ENCODE measurements around the gene CANX.
"Not testable (repeated sequence)": the region's sequence is repeated elsewhere in the genome, so short reads cannot be mapped to it uniquely, and the experiment has no call there.

Gene CANX, protein sequence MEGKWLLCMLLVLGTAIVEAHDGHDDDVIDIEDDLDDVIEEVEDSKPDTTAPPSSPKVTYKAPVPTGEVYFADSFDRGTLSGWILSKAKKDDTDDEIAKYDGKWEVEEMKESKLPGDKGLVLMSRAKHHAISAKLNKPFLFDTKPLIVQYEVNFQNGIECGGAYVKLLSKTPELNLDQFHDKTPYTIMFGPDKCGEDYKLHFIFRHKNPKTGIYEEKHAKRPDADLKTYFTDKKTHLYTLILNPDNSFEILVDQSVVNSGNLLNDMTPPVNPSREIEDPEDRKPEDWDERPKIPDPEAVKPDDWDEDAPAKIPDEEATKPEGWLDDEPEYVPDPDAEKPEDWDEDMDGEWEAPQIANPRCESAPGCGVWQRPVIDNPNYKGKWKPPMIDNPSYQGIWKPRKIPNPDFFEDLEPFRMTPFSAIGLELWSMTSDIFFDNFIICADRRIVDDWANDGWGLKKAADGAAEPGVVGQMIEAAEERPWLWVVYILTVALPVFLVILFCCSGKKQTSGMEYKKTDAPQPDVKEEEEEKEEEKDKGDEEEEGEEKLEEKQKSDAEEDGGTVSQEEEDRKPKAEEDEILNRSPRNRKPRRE

DNA sequence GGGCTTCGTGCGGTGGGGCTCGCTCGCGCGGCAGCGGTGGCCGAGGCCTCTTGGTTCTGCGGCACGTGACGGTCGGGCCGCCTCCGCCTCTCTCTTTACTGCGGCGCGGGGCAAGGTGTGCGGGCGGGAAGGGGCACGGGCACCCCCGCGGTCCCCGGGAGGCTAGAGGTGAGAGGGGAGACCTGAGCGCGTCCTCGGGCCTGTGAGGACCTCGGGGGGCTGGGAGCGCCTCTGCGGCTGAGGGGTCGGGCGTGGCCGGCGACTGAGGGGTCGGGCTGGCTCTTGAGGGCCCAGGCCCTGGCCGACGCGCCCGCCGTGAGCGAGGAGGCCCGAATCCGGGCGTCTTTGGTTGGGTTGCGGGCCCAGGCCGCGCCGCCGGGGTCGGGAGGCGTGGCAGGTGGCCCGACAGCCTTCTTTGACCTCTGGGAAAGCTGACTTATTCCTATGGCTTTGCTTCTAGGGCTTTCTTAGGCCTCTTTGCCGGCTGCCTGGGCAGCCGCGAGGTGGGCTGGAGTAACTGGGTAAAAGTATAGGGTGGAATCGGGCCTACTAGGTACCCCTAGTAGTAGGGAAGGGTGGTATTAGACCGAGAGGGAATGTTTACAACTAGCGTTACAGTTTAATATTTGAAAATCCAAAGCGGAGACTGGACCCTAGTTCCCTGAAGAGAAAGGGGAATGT, at the start of gene CANX:
TSS of gene CANX (plus strand) at position 33 of the 681 bp plus-strand sequence. CDS start 6,715 bp downstream, outside the sequence.
- DNase-seq, result no peak

DNA sequence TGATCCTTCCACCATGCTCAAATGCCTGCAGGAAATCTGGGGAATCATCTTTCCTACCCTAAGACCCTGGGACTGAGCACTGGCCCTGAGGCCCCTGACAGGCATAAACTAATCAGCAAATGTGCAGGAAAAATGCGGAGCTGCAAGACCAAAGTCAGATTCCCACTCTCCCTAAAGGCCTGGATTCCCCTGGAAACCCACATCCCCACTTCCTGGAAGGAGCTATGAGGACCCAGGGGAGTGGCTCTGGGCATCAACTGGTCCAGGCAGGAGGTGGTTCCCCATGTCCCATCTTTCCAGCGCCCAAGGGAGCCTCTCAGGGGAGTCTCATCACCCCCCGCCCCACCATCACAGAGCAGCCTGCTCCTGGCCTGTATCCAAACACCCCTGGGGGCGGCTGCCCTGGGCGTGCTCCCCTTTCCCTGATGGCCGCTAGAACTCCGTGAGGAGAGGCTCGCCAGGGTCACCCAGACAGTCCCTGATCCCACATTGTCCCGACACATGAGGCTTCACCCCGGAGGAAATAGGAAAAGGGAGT, 49.5 kb upstream of the CANX start:
- DNase-seq, result not testable (repeated sequence)

DNA sequence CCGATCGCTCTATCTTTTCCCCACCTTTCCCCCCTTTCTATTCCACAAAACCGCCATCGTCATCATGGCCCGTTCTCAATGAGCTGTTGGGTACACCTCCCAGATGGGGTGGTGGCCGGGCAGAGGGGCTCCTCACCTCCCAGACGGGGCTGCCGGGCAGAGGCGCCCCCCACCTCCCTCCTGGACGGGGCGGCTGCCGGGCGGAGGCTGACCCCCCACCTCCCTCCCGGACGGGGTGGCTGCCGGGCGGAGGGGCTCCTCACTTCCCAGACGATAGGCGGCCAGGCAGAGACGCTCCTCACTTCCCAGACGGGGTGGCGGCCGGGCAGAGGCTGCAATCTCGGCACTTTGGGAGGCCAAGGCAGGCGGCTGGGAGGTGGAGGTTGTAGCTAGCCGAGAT, 48.5 kb upstream of the CANX start:
- not testable (repeated sequence) for DNase-seq

DNA sequence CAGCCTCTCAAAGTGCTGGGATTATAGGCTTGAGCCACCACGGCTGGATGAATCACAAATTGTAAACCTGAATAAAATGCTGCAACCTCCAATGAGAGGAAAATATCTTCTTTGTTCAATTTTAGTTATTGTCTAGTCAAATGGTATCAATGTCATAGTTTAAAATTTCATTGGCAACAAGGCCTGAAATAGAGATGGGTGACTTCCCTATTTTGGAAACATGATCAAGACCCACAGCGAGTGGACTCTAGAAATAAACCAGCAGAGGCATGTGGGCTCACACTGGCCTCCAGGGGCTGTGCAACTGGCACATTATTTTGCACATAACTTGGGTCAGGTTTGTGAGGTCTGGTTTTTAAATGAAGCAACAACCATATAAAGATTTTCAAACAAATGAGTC, 45.6 kb upstream of the CANX start:
- DNase-seq, result not testable (repeated sequence)

DNA sequence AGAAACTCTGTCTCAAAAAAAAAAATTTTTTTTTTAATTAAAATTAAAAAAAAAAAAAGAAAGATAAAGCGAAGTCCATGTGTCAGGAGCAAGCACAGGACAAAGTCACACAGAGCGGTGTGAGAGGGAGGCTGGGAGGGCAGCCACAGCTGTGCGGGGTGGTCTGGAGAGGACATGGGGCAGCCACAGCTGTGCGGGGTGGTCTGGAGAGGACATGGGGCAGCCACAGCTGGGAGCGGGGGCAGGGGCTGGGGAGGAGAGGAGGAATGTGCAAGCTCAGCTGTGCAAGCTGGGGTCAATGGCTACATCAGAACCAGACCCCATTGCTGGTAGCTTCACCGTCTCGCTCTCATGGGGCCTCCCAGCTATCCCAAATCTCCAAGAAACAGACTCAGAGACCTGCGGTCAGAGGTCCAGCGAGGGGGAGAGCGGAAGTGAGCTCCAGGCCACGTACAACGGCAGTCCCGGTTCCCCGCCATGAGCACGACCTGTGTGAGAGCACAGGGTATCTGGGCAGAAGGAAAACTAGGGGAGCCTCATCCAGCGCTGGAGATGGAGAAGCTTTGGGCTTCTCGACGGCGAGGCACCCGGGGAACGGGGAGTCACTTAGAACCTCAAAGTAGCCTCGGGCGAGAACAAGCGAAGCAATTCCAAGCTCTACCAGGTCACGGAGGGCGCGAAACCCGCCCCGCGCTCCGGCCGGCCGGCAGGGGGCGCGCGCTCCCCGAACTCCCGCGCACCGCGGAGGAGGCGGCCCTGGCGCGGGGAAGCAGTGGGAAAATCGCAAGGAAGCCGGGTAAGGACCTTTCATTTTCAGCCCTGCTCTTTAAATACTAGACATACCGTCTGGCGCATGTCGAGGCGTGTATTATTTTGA, 41.2 kb upstream of the CANX start:
- DNase-seq, result not testable (repeated sequence)

DNA sequence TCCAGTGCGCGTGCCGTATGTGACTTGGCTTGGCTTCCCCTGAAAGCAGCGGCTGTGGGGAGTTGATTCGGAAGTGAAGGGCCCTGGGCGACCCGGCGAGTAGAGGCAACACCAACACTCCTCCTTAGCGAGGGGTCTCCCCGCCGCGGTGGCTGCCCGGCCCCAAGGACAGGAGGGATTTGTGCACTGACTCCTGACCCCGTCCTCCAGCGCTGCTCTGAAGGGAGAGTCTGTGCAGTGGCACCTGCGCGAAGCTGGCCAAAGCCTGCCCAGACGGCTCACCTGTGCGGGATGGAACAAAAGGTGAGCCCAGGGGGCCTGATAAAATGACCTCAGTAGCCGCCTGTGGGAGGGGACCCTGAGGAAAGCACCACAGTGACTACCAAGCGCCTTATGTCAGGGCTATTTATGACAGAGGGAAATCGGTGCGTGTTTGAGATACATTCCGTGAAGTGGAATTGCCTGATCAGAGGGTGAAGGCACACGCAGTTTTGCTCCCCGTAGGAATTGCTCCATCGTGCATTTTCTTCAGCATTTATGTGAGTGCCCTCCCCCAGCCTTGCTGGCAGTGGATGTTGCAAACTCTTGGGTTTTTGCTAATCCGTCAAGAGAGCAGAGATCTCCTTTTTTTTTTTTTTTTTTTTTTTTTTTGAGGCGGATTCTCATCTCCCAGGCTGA, 40.4 kb upstream of the CANX start:
- not testable (repeated sequence) for DNase-seq

DNA sequence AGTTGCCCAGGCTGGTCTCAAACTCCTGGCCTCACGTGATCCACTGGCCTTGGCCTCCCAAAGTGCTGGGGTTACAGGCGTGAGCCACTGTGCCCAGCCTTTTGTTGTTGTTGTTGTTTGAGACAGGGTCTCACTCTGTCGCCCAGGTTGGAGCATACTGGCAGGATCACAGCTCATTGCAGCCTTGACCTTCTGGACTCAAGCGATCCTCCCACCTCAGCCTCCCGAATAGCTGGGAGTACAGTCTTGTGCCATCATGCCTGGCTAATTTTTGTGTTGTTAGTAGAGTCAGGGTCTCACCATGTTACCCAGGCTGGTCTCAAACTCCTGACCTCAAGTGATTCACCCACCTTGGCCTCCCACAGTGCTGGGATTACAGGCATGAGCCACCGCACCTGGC, 37.1 kb upstream of the CANX start:
- not testable (repeated sequence) for DNase-seq

DNA sequence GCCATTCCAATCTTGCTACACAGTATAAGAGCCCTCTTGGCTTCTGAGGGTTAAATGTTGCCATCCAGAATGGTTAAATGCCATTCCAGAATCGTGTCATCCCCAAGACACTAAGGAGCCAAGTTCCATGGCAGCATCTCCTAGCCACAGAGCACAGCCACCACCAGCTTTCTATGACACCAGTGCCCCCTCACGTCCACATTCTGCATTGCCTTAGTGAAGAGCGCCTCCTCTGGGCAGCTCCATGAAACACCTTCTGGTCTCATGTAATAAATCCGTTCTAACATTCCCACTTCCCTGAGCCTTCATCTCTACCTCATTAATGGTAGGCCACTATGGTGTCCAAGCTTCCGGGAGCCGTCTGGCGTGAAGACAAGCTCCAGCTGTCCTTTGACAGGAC, 30.4 kb upstream of the CANX start:
- no peak for DNase-seq

DNA sequence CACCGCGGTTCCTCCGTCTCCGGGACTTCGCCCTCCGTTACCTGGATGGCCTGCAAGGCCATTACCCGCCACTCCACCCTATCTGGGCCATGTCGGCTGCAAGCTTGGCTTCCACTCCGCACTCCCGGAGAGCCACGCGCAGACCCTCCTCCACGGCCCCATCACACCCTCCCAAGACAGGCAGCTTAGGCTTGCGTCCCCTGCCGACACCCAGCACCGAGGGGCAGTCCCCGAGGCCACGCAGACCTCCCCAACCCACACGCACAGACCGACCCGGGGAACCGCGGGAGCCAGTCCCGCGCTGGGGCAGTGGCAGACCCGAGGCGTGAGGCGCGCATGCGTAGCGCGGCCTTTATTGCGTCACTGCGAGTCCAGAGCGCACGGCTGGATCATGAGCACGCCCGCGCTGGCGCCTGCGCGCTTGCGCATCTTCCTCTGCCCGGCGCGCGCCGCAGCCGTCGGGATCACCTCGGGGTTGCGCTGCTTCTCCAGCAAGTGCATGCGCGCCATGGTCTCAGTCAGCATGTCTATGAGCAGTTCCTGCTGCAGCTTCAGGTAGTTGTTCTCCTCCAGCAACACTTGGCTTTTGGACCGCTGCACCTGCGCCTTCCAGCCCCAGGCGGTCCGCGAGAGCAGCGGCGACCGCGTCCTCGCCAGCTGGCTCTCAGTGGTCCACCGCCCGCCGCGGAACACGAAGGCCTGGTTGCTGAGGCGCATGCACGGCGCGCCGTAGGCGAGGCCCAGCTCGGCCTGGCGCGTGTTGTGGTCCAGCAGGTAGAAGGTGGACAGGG, 20.3 kb upstream of the CANX start:
- no peak for DNase-seq

DNA sequence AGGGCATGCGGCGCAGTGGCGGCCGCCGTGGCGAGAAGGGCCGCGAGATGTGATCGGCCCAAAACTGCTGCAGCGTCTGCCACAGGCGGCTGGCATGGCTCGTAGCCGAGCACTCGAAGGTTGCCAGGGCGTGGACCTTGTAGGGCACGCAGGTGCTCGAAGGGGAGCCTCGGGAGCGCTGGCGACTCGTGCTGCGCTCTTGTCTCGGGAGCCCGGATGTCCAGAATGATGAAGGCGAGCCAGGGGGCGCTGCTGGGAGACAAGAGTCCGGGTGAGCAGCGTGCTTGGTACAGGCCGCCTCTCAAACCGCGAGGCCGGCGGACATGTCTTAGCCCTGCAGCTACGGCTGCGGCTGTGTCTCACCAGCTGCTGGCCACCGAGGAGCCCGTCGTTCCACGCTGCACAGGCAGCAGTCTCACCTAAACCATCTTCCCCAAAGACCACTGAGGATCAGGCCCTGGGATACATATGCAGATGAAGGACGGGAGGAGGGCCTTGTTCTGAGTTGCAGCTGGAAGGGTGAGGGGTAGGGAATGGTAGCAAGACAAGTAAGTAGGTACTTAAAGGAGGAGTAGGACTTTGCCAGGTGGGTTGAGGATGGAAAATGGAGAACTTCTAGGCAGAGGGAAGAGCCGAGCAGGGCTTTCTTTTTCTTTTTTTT, 19.6 kb upstream of the CANX start:
- no peak for DNase-seq

DNA sequence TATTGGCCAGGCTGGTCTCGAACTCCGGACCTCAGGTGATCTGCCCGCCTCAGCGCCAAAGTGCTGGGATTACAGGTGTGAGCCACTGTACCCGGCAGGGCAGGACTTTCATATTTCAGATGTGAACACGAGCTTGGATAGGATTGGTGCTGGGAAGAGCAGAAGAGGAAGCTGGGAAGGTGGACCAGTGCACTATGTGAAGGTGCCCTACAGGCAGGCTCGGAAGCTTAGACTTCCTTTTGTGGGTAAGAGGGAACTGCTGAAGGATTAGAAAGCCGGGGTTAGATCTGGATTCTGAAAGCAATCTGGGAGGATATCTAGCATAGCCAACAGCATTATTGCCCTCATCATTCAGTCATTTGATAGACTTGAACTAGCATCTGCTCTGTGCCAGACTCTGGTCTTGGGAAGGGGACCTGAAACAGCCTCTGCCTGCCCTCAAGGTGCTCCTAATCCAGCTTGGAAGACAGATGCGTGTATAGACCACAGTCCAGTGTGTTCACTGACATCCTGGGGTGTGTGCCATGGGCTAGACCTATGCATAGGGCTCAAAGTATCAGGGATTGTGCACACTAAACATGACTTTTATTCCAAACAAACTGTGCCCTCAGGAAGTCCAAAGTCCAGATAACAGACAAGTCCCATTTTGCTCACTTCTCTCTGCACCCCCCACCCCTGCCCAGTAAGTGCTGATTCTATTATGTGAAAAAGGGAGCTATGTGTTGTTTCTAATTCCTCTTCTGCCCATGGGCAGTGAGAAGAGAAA, 18.6 kb upstream of the CANX start:
- DNase-seq, result no peak

DNA sequence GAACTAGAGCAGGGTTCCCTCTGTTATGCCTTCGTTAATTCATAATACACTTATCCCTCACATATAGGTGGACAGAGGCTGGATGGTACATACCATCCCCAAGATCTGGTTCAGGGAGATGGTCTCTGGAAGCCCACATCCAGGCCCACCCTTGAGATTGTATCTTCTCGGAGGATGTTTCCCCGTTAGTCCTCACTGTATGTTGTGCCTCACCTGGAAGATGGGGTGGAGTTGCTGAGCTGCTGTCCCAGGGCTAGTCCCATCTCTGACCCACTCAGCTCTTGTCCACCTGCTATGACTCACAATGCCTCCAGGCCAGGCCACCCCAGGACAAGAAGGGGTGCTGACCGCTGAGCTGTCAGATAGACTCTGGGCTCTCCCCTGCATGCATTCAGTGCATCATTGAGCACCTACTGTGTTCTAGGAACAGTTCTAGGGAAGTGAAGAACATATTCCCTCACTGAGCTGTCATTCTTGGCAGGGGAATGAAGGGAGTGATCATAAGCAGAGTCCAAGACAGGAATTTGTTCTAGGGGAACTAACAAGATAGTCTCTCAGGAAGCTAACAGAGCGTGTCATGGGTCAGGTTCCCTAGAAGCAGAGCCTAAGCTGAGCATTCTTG, 17.9 kb upstream of the CANX start, which contains the start of gene CBY3:
TSS of gene CBY3 (minus strand) at position 255 of the 622 bp plus-strand sequence. CDS start at position 139, 116 bp downstream.
- DNase-seq, result no peak

DNA sequence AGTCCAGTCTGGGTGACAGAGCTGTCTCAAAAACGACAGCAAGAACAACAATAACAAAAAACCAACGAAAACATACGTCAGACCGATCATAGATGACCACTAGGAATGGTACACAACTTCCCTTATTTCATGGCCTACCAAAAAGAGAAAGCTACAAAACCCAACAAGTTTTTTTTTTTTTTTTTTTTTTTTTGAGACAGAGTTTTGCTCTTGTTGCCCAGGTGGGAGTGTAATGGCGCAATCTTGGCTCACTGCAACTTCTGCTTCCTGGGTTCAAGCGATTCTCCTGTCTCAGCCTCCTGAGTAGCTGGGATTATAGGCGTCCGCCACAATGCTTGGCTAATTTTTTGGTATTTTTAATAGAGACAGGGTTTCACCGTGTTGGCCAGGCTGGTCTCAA, 9.6 kb upstream of the CANX start:
- DNase-seq, result not testable (repeated sequence)

DNA sequence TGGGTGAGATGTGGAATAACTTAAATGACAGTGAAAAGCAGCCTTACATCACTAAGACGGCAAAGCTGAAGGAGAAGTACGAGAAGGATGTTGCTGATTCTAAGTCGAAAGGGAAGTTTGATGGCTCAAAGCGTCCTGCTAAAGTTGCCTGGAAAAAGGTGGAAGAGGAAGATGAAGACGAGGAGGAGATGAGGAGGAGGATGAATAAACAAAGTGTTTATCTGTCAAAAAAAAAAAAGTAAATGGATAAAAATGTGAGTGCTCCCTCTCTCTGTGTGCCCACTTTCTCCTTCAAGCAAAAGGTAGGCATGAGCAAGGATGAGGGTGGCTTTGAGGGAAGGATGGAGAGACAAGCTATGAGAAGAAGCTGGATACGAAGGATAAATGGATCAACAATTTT, 4.2 kb upstream of the CANX start:
- no peak for DNase-seq

DNA sequence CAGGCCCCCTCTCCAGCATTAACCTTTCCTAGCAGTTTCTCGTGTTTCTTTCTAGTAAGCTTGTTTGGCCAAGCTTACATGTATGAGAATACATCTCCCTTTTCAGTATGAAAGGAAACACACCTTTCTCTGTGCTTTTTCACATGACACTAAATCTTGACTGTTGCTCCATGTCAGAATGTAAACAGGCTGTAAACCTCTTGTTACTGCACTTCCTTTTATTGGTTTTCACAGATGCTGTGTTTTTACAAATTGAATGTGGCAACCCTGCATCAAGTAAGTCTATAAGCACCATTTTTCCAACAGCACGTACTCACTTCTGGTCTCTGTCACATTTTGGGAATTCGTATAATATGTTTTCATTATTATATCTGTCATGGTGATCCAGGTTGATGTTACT, 2.2 kb upstream of the CANX start:
- no peak for DNase-seq

DNA sequence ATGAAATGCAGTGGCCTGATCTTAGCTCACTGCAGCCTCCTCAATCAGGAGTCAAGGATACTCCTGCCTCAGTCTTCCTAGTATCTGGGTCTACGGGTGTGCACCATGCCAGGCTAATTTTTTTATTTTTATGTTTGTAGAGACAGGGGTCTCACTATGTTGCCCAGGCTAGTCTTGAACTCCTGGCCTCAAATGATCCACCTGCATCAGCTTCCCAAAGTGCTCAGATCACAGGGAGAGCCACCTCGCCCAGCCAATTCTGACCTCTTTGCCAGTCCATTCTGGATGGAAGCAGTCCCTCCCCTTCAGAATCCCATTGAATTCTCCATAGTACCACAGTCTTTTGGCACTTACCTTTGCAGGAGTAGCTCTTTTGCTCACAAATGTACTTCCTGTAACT, 1.7 kb upstream of the CANX start:
- DNase-seq, result no peak

DNA sequence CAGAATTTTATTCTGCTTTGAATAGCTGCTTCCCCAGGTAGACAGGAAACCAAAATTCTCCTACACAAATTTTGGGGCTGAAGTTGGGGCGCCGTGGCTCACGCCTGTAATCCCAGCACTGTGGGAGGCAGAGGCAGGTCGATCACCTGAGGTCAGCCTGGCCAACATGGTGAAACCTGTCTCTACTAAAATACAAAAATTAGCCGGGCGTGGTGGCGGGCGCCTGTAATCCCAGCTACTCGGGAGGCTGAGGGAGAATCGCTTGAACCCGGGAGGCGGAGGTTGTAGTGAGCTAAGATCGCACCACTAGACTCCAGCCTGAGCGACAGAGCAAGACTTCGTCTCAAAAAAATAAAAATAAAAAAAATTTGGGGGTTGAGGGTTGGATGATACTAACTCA, 1.2 kb upstream of the CANX start:
- not testable (repeated sequence) for DNase-seq

DNA sequence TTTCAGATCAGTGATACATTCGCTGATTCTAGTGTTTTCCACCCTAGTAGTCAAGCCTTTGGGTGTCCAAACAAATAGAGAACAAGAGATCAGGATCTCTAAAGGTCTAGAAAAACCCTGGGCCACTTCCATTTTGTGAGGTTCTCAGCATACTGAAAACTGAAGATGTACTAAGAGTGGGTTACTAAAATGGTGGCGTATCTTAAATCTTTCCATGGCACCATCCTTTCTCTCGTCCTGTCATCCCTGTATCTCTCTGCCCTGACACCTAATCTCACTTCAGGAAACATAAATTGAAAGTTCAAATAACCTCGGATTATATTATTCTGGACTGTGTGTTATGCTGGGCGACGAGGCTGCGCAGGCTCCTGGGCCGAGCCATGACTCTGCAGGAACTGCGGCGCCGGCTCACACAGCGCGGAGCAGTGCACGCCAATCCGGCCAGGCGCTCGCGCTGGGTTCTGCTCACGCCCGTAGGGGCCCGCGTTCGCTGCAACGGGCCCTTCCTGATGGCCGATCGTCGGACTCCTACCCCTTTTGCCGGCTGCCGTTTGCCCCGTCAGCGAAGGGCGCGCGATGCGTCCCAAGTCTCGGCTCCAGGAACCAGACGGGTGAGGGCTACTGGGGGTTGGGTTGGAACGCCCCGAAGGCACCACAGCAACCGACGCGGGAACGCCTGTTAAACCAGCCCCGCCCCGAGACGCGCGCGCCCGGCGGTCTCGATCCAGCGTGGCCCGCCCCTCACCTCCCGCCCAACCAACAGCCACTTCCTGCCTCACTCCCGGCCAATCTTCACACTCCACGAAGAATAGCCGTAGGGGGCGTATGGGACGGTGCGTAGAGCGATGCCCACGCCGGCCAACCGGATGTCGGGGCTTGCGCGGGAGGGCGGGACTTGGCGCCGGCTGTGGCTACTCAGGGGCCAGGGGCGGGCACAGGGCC, 503 bp upstream of the CANX start:
- peak; percentile 72 for DNase-seq
